NCI-H2029 (cell line): ENCODE results near the gene UBE2D3.
"Not testable (repeated sequence)": the region's sequence is repeated elsewhere in the genome, so short reads cannot be mapped to it uniquely, and the experiment has no call there.

ENCODE experiments used
- DNase-seq: peaks from one replicate; lab custom pipeline; 2025; lab: John Stamatoyannopoulos, UW

The UBE2D3 gene

DNA sequence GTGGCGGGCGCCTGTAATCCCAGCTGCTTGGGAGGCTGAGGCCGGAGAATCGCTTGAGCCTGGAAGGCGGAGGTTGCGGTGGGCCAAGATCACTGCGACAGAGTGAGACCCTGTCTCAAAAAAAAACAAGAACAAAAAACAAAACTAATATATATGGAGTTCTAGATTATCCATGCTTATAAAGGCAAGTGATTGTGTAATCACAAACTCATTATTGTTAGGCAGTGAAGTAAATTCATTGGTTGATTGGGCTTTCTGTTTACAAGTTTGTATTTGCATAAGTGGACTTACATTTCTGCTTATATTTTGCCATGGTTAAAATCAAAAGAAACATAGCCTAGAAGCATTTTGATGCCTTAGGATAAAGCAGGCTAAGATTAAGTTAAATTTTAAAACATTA lies 2.5 kb upstream of the UBE2D3 start:
- DNase-seq, result no peak

DNA sequence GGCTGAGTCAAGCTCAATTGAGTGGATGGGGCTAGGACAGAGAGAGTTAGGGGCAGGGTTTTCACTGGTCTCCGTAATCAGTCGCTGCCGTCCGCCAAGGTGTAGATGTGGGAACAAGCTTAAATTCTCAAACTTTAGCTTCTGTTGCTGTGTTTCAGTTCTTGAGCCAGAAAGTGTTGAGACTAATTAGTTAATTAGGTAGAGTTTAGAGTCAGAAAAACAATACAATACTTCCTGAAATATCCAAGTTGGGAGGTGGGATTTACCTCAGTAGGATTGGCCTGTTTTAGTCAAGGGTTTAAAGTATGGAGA lies 1.1 kb upstream of the UBE2D3 start:
- DNase-seq, result no peak

DNA sequence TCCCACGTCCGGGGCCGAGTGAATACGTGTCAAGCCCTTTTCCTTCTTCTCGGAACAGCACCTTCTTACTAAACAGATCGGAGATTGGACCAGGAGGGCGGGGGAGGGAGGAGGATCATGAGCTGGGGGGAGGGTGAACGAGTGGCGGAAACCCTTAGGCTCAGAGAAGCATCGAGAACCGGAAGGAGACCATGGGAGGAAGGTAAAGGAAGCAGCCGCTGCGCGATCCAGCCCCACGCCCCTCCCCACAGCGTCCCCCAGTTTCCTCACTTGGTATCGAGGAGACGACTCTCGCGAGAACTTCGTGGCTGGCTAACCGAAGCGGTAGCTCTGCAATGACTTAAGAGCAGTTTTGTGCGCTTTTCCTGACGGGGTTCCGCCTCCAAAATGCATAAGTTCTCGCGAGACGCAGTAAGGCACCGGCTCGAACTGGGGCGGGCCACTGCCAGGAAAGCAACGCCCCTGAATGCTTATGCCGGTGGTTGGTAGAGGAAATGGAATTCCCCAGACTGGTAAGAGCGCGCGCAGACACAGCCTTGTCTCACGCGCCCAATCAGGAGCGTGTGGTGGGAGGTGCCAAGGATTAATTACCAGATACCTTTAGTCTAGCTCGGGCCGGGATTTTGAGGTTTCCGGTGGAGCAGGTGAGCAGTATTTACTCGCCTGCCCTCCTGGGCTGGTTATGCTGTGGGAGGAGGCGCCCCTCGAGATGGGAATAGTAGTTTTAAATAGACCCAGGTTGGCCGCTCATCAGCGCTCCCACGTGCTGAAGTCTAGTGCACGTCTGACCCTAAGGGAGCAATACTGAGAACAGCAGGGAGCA lies 534 bp upstream of the UBE2D3 start:
- DNase-seq, result peak; percentile 99

DNA sequence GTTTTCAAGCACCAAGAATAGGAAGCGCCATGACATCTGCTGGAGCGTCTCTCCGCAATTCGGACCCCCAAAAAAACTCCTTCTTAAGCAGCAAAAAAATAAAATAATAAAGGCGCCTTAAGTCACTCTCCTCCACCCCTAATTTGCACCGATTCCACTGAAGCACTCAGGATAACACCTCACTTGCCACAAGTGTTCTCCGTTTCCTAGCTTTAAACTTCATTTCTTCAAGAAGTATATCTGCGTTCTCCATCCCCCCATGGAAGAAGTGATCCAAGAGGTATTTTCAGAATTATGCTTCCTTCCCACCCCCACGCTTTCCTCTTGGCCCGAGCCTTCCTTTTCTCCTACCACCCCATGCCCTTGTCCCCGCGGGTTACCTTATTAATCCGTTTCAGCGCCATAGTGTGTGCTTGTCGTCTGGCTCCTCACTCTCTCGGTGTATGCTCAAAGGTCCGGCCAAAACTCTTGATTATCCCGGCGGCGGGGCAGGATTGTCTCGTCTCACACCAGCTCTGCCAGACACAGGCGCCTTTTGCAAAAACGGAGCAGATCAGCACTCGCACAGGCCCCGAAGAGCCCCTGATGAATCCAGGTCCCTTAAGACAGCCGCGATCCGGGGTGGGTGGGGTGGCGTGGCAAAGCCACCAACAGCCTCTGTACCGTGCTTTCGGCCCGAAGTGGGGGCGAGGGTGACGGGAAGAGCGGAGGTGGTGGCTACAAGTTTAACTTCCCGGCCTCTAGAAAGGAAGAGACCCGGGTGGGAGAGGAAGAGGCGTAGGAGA lies 1.1 kb downstream of the UBE2D3 start:
- no peak for DNase-seq

DNA sequence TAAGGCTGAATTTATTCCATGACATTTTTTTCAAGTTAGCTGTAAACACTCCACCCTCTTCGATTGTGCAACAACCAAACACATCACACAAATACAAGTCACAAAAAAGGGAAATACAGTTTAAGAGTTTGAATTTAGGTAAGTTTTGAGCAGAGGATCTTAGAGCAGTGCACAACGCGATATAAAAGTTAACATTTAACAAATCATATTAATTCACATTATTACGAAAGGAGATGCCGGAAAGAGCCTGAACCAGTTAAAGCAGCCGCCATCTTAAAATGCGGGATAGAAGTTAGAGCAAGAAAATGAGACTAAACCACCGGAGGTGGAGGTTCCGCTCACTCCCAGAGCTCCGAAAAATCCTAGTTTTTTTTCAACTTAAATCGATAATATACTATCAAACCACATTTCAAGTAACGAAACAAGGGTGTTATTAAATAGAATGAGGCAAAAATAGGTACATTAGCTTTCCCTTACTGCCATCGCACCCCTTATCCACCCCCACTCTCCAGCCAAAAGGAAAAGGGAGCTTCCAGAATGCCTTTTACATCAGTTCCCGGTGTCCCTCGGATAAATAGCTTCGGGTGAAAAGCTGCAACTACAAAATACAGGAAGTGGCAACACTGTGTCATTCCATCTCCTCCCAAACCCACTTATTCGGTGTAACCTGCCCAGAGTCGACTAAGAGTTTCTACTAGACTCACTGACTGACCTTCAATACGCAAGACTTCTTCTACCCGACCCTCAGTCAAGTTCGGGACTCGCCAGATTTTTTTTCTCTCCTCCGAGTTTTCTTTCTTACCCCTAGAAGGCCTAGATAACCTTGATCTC lies 1.9 kb downstream of the UBE2D3 start:
- peak; percentile 12 for DNase-seq

DNA sequence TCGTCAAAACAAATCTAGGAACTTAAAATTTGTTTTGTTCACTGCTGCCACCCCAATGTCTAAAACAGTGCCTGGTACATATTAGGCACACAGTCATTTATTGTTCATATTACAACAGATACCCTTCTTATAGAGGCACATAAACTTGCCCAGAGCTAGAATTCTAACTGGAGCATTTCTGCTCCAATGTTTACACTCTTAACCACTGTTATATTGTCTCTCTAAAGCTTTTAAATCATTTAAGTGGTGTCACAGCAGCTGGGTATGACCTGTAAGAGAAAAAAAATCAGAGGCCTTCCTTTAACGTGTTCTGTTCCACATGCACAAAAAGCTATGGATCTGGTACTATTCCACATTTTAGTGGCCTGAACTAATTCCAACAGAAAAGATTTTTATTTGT lies 3.0 kb downstream of the UBE2D3 start:
- DNase-seq, result peak; percentile 6

DNA sequence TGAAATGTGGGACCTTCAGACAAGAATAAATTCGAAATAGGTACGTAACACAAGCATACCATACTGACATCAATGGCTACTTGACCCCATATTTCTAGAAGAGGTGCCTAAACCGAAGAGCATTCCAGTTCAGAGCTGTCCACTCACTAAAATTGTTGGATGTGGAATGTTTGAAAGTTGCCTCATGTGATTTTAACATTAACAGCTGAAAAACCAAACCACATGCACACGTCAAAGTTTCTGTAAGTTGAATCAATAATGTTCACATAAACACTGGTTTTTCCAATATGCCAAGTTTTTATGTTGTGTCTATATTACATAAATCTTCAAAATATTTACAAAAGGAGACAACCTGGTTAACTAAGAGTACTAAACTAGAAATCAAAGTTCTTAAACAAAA lies 3.5 kb downstream of the UBE2D3 start:
- no peak for DNase-seq

DNA sequence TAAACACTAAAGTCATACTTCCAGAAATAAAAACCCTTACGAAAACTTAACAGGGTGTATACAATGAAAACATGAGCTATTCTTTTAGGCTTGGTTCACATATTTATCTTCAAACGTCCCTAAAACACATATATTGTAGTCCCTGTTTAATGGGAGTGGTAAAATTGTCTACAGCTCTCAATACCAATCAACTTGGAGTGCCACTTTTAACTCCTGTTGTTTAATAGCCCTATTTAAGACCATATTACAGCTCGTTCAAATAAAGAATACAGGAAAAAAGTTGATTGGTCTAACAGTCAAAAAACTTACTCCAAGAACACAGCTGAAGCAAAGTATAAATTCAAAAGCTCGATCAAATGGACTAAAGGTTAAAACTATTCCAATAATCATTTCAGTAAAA lies 3.9 kb downstream of the UBE2D3 start:
- no peak for DNase-seq

DNA sequence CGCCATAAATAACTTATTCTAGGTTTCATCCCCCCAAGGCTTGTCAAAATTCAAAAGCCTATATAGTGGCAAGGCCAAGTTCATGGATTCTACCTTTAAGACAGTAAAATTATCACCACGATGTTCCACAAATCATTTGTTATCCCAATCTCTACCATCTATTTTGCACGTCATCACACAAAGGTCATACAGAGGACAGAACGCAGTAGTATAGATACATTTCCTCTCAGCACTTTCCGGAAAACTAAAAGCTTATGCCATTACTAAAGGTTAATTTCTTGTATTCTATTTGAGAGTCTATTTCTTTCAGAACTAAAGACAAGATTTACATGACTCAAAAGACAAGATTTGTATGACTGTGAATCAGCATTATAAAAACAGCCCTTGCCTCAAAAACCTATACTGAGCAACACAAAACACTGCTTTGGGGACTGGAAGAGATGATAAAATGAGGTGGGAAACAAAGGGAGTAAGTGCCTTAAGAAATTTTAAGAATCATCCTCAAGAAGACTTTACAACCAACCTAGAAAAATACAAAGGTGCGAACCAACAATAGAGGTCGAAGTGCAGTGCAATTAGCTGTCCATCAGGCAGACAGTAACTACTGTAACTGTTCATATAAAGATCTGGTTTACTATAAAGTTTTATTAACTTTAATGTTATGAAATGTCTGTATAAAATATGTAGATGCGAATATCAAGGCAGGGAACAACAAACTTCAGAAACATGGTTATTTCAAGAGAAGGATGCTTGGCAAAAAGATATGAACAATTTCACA lies 7.6 kb downstream of the UBE2D3 start:
- no peak for DNase-seq

DNA sequence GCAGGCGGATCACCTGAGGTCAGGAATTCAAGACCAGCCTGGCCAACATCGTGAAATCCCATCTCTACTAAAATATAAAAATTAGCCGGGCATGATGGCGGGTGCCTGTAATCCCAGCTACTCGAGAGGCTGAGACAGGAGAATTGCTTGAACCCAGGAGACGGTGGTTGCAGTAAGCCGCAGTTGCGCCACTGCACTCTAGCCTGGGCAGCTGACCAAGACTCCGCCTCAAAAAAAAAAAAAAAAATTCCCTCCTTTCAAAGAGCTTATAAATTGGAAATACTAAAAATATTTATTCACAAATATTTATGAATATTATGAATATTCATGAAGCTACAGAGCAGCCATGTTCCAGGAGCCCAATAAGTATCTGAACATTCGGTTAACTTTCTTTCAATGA lies 8.3 kb downstream of the UBE2D3 start:
- not testable (repeated sequence) for DNase-seq

DNA sequence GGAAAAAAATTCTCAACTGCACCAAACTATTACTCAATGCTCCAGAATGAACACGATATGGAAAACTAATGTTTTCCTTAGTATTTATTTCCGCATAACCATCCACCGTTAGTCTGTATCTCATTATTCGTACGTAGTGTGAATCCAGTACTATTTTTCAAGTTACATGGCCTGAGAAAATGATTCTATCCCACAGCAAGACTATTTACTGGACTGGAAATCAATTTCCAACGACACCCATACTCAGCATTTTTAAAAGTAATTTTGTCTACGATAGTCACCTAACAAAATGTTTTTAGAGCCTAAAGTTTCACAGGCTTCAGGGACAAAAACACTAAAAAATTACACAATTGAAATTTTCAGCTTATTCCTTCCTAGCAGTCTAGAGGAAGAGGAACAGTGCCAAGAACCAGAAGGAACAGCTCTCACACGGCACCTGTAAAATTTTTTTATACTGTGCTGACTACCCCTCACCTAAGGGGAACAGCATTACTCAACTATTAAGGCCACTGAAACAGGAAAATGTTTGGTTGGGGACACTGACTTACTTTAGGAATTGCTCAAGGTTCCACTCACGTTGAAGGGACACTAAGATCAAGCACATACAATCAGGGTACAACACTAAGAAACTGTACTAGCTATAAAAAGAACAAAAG lies 9.6 kb downstream of the UBE2D3 start:
- DNase-seq, result no peak

DNA sequence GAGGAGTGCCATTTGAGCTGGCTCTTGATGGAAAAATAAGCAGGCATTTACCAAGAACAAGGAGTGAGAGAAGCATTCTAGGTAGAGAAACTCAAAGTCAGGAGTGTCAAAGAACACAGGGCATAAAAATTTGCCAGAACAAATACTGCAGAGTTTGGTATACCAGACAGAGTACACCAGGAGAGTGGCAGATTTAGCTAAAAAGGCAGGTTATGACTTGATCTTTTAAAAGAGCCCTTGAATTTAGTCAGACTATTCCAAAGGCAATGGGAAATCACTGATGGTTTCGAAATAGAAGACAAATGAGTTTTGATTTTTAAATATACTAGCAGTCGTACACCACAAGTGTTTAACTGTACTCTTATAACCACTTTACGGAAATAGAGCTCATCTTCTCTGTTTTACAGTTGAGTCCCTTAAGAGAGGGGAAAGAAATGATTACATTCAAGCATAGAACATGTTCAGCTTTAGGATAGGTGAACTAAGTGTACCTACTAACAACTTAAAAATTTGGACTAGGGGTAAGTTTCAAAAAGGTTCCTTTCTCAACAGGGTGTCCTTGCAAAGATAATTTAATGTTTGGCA lies 10.2 kb downstream of the UBE2D3 start:
- no peak for DNase-seq

DNA sequence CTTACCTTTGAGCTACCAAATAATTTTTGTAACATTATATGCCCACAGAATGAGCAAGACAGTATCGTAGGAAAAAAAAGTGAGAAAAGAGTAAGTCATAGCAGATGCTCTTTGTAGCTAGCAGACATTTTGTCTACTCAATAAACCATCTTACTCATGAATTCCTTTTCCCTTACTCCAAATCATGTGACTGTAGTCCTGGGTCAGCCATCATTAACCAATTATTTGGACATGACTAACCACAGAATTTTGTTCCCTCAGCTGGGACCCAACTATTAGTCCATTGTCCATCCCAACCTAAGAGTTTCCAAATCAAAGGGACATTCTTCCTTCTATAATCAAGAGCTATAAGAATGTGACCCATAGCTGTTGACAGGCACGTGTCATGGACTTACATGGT lies 11.4 kb downstream of the UBE2D3 start:
- DNase-seq, result no peak

DNA sequence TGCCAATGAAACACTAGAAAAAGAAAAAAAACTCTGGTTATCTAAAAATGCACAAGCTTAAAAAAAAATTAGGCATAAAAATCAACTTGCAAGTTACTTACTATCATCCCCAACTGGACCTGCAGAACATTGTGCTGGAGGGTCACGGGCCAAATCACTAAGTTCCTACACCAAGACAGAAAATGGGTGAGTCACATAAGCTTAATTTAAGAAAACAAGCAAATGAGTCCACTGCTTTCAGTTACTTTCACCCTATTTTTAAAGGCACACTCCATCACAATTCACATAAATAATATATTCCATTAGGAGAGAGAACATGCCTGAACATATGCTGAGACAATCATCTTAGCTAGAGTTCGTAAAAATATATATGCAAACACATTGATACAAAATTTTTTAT lies 17.7 kb downstream of the UBE2D3 start:
- DNase-seq, result no peak

DNA sequence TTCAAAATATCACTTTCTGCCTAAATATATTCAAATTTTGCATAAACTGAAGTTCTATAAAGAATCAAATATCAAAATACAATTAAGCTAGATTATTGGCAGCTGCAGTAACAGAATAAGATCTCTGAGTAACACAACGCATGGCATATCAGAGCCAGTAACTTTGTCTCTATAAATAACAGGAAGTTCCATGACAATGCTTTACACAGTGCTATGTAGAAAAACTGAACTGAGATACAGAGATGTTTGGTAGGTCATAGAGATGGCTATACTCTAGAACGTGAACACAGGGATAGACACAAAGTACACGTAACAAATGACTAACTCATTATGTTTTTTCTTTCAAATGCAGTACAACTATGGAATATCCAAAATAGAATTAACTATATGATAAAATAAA lies 18.2 kb downstream of the UBE2D3 start:
- no peak for DNase-seq

DNA sequence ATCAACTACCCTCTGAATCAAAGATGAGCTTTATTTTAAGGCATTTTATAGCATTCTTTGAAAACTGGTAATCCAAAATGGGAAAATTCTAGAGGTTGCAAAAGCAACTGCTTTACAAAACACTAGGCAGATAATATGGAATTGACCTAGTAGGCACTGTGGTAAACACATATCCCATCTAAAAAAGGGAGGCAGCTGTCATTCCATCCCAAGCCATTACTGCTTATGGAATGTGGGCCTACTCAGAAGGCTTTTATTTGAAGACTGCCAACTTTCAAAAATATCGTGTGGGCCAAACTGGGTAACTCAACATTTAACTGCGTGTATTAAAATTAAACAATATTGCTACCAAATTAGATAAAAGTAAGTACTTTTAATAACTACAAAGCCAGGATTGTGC lies 19.3 kb downstream of the UBE2D3 start:
- no peak for DNase-seq

DNA sequence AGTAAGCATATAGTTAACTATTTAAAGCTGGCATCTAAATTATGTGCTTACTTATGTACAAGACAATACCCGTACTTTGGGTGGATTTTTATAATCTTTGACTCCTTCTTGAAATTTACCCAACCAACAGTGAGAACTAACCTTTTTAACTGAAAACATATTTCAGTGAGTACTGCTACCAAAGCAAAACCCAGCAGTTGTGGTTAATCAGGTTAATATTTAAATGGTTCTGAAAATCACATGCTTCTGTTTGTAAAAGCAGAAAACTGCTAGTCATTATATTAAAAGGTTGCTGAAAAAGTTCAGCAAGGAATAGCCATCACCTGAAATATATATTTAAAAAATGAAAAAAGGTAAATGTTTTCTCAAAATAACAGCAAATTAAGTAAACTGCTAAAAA lies 20.0 kb downstream of the UBE2D3 start:
- DNase-seq, result no peak

DNA sequence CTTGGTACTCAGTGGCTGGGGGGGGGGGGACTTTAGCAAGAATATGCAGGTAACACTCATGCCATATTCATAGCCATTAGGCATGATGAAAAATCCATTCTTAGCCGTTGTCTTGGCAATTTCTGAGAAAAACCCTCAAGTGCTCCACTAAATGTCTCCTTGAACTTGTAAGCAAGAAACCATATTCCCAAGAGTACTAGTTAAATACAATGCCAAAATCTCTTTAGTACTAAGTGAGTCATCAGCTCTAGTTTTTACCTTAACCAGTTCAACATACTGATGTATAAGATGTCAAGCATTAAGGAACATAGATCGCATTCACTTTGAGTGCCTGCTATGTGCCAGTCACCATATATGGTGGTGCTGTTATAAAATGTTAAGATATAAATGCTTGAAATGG lies 27.5 kb downstream of the UBE2D3 start:
- DNase-seq, result no peak

DNA sequence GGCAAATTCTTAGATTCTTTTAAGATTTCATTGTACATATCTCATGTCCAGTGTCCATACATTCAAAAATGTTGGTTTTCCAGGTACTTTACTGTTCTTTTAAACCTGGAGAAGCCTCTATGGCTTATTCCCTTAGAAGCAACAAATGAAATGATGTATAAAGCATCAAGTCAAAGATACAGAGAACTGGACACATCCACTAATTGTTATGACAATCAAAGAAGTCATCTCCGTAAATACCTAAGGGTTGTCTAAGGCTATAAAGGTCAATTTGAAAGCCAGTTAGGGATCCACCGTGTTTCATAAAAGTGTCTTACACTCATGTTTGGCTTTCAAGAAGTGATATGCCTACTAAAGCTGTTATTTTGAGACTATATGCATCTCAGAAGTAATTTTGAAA lies 32.4 kb downstream of the UBE2D3 start:
- no peak for DNase-seq

DNA sequence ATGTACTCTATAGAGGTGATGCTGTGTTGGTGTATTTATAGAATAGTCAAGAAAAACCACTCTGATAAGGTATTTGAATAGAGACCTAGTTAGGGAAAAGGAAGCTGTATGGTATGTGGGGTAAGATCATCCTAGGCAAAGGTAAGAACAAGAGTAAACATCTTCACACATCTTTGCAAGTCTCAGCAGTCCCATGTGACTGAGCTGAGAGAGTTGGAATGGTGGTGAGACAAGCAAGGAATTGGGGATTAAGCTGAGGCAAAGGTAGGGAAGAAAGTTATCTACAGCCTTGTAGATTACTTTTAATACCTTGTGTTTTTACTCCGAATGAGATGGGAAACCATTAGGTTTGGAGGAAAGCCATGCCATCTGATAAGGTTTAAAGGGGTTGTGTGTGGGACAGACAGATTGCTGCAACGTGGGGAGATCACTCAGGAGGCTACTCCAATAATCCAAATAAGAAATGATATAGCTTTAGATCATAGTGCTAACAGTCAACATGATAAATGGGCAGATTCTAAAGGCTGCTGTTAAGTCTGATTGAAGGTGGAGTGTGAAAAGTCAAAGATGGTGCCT lies 34.9 kb downstream of the UBE2D3 start:
- no peak for DNase-seq

DNA sequence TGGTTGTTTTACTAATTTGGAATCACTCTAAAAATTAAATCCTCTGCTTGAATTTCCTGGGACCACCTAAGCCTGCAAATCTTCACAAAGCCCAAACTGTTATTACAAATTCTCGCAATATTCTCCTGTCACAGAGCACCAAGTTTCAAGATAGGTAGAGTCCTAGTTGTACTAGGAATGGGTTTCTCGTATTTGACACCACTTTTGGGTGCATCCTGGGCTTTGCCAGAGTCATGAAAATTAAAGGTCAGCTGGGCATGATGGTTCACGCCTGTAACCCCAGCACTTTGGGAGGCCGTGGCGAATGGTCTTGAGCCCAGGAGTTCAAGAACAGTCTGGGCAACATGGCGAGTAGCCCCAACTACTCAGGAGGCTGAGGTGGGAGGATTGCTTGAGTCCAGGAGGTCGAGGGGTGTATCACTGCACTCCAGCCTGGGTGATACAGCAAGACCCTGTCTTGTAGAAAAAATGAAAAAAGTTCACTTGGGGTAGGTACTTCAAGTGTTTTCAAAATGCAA lies 36.0 kb downstream of the UBE2D3 start:
- DNase-seq, result no peak
